ENCODE results near the gene FNBP1. TPM values are rescaled to one million over a fixed set of nuclear protein-coding genes. Genes with fewer than 3 reads are reported as not detected.

The FNBP1 gene
- total and polyA plus RNA-seq, 10 of the 15 experiments (the other 5 are each of a cell fraction or from before 2014, with no cell fraction given), result 64.5 to 353 (median 179) TPM

DNA sequence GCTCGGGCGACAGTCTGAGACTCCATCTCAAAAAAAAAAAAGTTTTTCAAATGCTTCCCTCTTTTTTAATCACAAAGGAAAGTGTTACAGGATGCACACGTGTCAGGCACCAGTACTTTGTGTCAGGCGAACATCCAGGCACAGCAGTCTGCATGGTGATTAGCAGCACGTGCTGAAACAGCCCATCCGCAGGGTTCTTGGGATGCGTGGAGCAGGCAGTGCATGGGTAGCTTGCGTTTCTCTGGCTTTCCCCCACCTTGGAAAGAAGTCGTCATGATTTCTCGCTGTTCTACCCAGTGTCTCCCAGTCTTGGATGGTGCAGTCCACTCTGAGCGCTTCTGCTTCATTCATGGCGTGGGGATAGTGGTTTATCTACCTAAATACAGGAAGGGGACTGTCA is 46.2 kb upstream of the FNBP1 start:
- no peak overlapping the region for H3K9ac ChIP-seq (ENCODE audit: control insufficient read depth, insufficient read depth, low read length)
- H2AFZ ChIP-seq (ENCODE audit: control insufficient read depth, low read depth, low read length), result no peak overlapping the region
- DNase-seq (ENCODE audit: low read depth, low spot score) (no peak), FAIRE-seq (no peak), ATAC-seq (no peak)
- intact Hi-C loops (cut with micrococcal nuclease; ENCODE audit: unreplicated experiment) (no loop called here), in situ Hi-C loops (cut with MboI) (no loop called here)
- ChIA-PET CTCF (interaction anchor here (0.7 kb wide), 1 partner anchor 182 kb away, joined by 3 read pairs; no protein-coding TSS in a partner anchor), POLR2A (interaction anchor here (0.6 kb wide), 1 partner anchor 24 kb away, joined by 10 read pairs; no protein-coding TSS in a partner anchor), RAD21 (ENCODE audit: unreplicated experiment) (no interaction called here), SMC1A (ENCODE audit: uncharacterized antibody, unreplicated experiment) (interaction anchor here (1.3 kb wide), 1 partner anchor 10 kb away, joined by 3 read pairs; no protein-coding TSS in a partner anchor)
- TF ChIP-seq SMAD5 (IDR thresholded peaks at IDR 0.05; ENCODE audit: low read depth) (no peak), SMC3 (IDR thresholded peaks at IDR 0.05; ENCODE audit: borderline replicate concordance, low read length) (no peak), EED (IDR thresholded peaks at IDR 0.05; ENCODE audit: low read depth) (no peak)
- no peaks in the 10 kb centered on the region for H4K20me1 ChIP-seq (ENCODE audit: control insufficient read depth, insufficient read depth)
- no peak overlapping the region for H3K27ac ChIP-seq (ENCODE audit: control insufficient read depth, insufficient read depth)
- peaks cover 8 to 24% of the 10 kb centered on the region in 2 experiments for H3K36me3 ChIP-seq (ENCODE audit: control insufficient read depth in 2 of 2, insufficient read depth in 2 of 2, low read length in 1 of 2)
- no peak overlapping the region for H3K4me3 ChIP-seq
- no peak overlapping the region for H3K4me2 ChIP-seq (ENCODE audit: control insufficient read depth, insufficient read depth)
- no peaks in the 10 kb centered on the region for H3K9me3 ChIP-seq (replicated peaks; ENCODE audit: control insufficient read depth, insufficient read depth, low read length)
- H3K4me1 ChIP-seq (ENCODE audit: control insufficient read depth, insufficient read depth, low read length), result no peaks in the 10 kb centered on the region
- no peaks in the 10 kb centered on the region for H3K27me3 ChIP-seq (replicated peaks in 1 of 2; ENCODE audit: control insufficient read depth in 2 of 2, insufficient read depth in 2 of 2, low read length in 1 of 2)
- BruUV-seq (replicated peaks), result no TSS peak
- no peaks in the 10 kb centered on the region for H3K79me2 ChIP-seq (ENCODE audit: control insufficient read depth, insufficient read depth, low read length)
- WGBS (ENCODE audit: insufficient coverage, insufficient replicate concordance, low lambda C conversion rate, missing lambda C conversion rate), result 95% methylated on average over 12 of the region's 12 CpGs

DNA sequence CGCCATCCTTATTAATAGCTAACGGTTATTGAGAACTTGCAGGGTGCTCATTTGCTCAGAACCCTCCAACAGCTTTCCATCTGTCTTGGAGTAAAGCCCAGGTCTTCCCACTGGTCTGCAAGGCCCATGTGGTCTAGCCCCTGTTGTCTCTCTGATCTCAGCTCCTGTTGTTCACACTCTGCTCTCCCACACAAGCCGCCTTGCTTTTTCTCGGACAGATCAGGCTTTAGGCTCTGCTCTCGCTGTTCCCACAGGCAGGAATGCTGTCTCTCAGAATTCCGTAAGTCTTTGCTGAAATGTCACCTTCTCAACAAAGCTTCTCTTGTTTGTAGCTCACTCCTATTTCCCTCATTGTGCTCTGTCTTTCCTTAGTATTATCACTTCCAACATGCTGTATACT is 45.1 kb upstream of the FNBP1 start:
- DNase-seq (ENCODE audit: low read depth, low spot score) (no peak), ATAC-seq (no peak), FAIRE-seq (no peak)
- WGBS (ENCODE audit: insufficient coverage, insufficient replicate concordance, low lambda C conversion rate, missing lambda C conversion rate), result 95% methylated on average over 6 of the region's 6 CpGs
- H2AFZ ChIP-seq (ENCODE audit: control insufficient read depth, low read depth, low read length), result no peak overlapping the region
- H3K4me3 ChIP-seq, result no peak overlapping the region
- no peaks in the 10 kb centered on the region for H3K79me2 ChIP-seq (ENCODE audit: control insufficient read depth, insufficient read depth, low read length)
- H3K27me3 ChIP-seq (replicated peaks in 1 of 2; ENCODE audit: control insufficient read depth in 2 of 2, insufficient read depth in 2 of 2, low read length in 1 of 2), result no peaks in the 10 kb centered on the region
- no peak overlapping the region for H3K4me2 ChIP-seq (ENCODE audit: control insufficient read depth, insufficient read depth)
- peaks cover 6 to 19% of the 10 kb centered on the region in 2 experiments; a peak in 3 of 4 replicates for H3K36me3 ChIP-seq (ENCODE audit: control insufficient read depth in 2 of 2, insufficient read depth in 2 of 2, low read length in 1 of 2)
- H3K4me1 ChIP-seq (ENCODE audit: control insufficient read depth, insufficient read depth, low read length), result no peaks in the 10 kb centered on the region
- H3K9ac ChIP-seq (ENCODE audit: control insufficient read depth, insufficient read depth, low read length), result no peak overlapping the region
- H3K27ac ChIP-seq (ENCODE audit: control insufficient read depth, insufficient read depth), result no peak overlapping the region
- ChIA-PET CTCF (interaction anchor here (1.5 kb wide), 1 partner anchor 10 kb away, joined by 3 read pairs; no protein-coding TSS in a partner anchor), RAD21 (ENCODE audit: unreplicated experiment) (interaction anchor here (0.7 kb wide), 1 partner anchor 38 kb away, joined by 3 read pairs; no protein-coding TSS in a partner anchor), SMC1A (ENCODE audit: uncharacterized antibody, unreplicated experiment) (no interaction called here), POLR2A (interaction anchor here (0.6 kb wide), 1 partner anchor 25 kb away, joined by 4 read pairs; no protein-coding TSS in a partner anchor)
- in situ Hi-C loops (cut with MboI) (no loop called here), intact Hi-C loops (cut with micrococcal nuclease; ENCODE audit: unreplicated experiment) (no loop called here)
- no peaks in the 10 kb centered on the region for H4K20me1 ChIP-seq (ENCODE audit: control insufficient read depth, insufficient read depth)
- TF ChIP-seq NRF1 (conservative IDR thresholded peaks at IDR 0.05; ENCODE audit: low read depth, low read length) (no peak), EZH2 (IDR thresholded peaks at IDR 0.05; ENCODE audit: borderline replicate concordance, control insufficient read depth, low read depth, low read length) (no peak), CBFB (IDR thresholded peaks at IDR 0.05; ENCODE audit: low read depth) (no peak), ATF7 (IDR thresholded peaks at IDR 0.05; ENCODE audit: low read depth) (no peak), GABPA (IDR thresholded peaks at IDR 0.05; ENCODE audit: low read depth) (no peak), LARP7 (IDR thresholded peaks at IDR 0.05) (no peak), TAF1 (IDR thresholded peaks at IDR 0.05; ENCODE audit: borderline replicate concordance, low read depth, low read length) (no peak), RAD51 (IDR thresholded peaks at IDR 0.05) (no peak), NFIC (IDR thresholded peaks at IDR 0.05; ENCODE audit: low read depth, low read length) (no peak), ZZZ3 (IDR thresholded peaks at IDR 0.05; ENCODE audit: control insufficient read depth, insufficient read length, low read depth) (no peak), FOS (IDR thresholded peaks at IDR 0.05; ENCODE audit: borderline replicate concordance, extremely low read depth, insufficient read length) (no peak)
- TF ChIP-seq, protein P1, sequence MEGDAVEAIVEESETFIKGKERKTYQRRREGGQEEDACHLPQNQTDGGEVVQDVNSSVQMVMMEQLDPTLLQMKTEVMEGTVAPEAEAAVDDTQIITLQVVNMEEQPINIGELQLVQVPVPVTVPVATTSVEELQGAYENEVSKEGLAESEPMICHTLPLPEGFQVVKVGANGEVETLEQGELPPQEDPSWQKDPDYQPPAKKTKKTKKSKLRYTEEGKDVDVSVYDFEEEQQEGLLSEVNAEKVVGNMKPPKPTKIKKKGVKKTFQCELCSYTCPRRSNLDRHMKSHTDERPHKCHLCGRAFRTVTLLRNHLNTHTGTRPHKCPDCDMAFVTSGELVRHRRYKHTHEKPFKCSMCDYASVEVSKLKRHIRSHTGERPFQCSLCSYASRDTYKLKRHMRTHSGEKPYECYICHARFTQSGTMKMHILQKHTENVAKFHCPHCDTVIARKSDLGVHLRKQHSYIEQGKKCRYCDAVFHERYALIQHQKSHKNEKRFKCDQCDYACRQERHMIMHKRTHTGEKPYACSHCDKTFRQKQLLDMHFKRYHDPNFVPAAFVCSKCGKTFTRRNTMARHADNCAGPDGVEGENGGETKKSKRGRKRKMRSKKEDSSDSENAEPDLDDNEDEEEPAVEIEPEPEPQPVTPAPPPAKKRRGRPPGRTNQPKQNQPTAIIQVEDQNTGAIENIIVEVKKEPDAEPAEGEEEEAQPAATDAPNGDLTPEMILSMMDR (IDR thresholded peaks at IDR 0.05 in 2 of 3, conservative IDR thresholded peaks at IDR 0.05 in 1 of 3; ENCODE audit: control insufficient read depth in 2 of 3, extremely low read depth in 1 of 3, insufficient read depth in 1 of 3, low read depth in 3 of 3, low read length in 3 of 3), result no peak
- no TSS peak for BruUV-seq (replicated peaks)
- H3K9me3 ChIP-seq (replicated peaks; ENCODE audit: control insufficient read depth, insufficient read depth, low read length), result no peaks in the 10 kb centered on the region
